ENCODE measurements around the gene RC3H1. TPM values are rescaled to one million over a fixed set of nuclear protein-coding genes. Genes with fewer than 3 reads are reported as not detected.

RC3H1 gene
- total and polyA plus RNA-seq, 10 of the 15 experiments (the other 5 are each of a cell fraction or from before 2014, with no cell fraction given): 1.4 to 33.9 (median 11.8) TPM

DNA sequence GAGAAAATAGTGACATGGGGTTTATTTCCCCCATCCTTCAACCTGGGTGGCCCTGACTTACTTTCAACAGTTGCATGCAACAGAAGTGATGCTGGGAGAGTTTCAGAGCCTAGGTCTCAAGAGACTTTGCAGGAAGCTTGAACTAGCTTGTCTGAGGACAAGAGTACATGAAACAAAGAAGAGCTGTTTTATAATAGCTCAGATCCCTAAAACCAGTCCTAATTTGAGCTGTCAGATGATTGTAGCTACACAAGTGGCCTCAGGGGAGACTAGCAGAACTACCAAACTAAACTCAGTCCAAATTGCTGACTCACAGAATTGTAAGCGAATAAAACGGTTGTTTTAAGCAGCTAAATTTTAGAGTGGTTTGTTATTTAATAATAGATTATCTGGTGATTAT lies 17.1 kb downstream of the RC3H1 start (continued):
- TF ChIP-seq, protein P1, sequence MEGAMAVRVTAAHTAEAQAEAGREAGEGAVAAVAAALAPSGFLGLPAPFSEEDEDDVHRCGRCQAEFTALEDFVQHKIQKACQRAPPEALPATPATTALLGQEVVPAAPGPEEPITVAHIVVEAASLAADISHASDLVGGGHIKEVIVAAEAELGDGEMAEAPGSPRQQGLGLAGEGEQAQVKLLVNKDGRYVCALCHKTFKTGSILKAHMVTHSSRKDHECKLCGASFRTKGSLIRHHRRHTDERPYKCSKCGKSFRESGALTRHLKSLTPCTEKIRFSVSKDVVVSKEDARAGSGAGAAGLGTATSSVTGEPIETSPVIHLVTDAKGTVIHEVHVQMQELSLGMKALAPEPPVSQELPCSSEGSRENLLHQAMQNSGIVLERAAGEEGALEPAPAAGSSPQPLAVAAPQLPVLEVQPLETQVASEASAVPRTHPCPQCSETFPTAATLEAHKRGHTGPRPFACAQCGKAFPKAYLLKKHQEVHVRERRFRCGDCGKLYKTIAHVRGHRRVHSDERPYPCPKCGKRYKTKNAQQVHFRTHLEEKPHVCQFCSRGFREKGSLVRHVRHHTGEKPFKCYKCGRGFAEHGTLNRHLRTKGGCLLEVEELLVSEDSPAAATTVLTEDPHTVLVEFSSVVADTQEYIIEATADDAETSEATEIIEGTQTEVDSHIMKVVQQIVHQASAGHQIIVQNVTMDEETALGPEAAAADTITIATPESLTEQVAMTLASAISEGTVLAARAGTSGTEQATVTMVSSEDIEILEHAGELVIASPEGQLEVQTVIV (IDR thresholded peaks at IDR 0.05; ENCODE audit: borderline replicate concordance, partially characterized antibody): no peak
- TF ChIP-seq NR2F1 (conservative IDR thresholded peaks at IDR 0.05) (no peak), SIN3A (IDR thresholded peaks at IDR 0.05; ENCODE audit: low read depth, low read length) (no peak), BMI1 (IDR thresholded peaks at IDR 0.05; ENCODE audit: borderline replicate concordance) (no peak), EZH2 (IDR thresholded peaks at IDR 0.05; ENCODE audit: borderline replicate concordance, control insufficient read depth, low read depth, low read length) (no peak), ZBED1 (IDR thresholded peaks at IDR 0.05; ENCODE audit: borderline replicate concordance) (0 out of 2 replicates have a peak, but pooled peaks have one; percentile 52), SRF (IDR thresholded peaks at IDR 0.05; ENCODE audit: low read depth in 2 of 2, low read length in 2 of 2) (no peak), NFXL1 (IDR thresholded peaks at IDR 0.05; ENCODE audit: borderline replicate concordance) (no peak), GATAD2B (conservative IDR thresholded peaks at IDR 0.05; ENCODE audit: low read depth) (no peak), CBX5 (IDR thresholded peaks at IDR 0.05; ENCODE audit: low read depth) (no peak), MYC (IDR thresholded peaks at IDR 0.05; ENCODE audit: insufficient read depth, insufficient read length, insufficient replicate concordance, low read length, severe bottlenecking) (no peak), KDM1A (IDR thresholded peaks at IDR 0.05; ENCODE audit: borderline replicate concordance) (no peak), SMARCA5 (IDR thresholded peaks at IDR 0.05) (no peak)
- TF ChIP-seq, protein P2, sequence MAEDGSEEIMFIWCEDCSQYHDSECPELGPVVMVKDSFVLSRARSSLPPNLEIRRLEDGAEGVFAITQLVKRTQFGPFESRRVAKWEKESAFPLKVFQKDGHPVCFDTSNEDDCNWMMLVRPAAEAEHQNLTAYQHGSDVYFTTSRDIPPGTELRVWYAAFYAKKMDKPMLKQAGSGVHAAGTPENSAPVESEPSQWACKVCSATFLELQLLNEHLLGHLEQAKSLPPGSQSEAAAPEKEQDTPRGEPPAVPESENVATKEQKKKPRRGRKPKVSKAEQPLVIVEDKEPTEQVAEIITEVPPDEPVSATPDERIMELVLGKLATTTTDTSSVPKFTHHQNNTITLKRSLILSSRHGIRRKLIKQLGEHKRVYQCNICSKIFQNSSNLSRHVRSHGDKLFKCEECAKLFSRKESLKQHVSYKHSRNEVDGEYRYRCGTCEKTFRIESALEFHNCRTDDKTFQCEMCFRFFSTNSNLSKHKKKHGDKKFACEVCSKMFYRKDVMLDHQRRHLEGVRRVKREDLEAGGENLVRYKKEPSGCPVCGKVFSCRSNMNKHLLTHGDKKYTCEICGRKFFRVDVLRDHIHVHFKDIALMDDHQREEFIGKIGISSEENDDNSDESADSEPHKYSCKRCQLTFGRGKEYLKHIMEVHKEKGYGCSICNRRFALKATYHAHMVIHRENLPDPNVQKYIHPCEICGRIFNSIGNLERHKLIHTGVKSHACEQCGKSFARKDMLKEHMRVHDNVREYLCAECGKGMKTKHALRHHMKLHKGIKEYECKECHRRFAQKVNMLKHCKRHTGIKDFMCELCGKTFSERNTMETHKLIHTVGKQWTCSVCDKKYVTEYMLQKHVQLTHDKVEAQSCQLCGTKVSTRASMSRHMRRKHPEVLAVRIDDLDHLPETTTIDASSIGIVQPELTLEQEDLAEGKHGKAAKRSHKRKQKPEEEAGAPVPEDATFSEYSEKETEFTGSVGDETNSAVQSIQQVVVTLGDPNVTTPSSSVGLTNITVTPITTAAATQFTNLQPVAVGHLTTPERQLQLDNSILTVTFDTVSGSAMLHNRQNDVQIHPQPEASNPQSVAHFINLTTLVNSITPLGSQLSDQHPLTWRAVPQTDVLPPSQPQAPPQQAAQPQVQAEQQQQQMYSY (CRISPR knock-in tag; IDR thresholded peaks at IDR 0.05): no peak
- TF ChIP-seq, protein P3, sequence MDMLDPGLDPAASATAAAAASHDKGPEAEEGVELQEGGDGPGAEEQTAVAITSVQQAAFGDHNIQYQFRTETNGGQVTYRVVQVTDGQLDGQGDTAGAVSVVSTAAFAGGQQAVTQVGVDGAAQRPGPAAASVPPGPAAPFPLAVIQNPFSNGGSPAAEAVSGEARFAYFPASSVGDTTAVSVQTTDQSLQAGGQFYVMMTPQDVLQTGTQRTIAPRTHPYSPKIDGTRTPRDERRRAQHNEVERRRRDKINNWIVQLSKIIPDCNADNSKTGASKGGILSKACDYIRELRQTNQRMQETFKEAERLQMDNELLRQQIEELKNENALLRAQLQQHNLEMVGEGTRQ (IDR thresholded peaks at IDR 0.05; ENCODE audit: borderline replicate concordance, low read depth, low read length): no peak
- TF ChIP-seq, protein P4, sequence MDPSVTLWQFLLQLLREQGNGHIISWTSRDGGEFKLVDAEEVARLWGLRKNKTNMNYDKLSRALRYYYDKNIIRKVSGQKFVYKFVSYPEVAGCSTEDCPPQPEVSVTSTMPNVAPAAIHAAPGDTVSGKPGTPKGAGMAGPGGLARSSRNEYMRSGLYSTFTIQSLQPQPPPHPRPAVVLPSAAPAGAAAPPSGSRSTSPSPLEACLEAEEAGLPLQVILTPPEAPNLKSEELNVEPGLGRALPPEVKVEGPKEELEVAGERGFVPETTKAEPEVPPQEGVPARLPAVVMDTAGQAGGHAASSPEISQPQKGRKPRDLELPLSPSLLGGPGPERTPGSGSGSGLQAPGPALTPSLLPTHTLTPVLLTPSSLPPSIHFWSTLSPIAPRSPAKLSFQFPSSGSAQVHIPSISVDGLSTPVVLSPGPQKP (IDR thresholded peaks at IDR 0.05; ENCODE audit: low read depth, low read length): no peak
- TF ChIP-seq, protein P5, sequence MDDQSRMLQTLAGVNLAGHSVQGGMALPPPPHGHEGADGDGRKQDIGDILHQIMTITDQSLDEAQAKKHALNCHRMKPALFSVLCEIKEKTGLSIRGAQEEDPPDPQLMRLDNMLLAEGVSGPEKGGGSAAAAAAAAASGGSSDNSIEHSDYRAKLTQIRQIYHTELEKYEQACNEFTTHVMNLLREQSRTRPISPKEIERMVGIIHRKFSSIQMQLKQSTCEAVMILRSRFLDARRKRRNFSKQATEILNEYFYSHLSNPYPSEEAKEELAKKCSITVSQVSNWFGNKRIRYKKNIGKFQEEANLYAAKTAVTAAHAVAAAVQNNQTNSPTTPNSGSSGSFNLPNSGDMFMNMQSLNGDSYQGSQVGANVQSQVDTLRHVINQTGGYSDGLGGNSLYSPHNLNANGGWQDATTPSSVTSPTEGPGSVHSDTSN (IDR thresholded peaks at IDR 0.05; ENCODE audit: insufficient replicate concordance, low read depth, low read length): no peak
- TF ChIP-seq, protein P6, sequence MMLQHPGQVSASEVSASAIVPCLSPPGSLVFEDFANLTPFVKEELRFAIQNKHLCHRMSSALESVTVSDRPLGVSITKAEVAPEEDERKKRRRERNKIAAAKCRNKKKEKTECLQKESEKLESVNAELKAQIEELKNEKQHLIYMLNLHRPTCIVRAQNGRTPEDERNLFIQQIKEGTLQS (IDR thresholded peaks at IDR 0.05; ENCODE audit: borderline replicate concordance, extremely low read depth, low read depth, low read length): no peak
- TF ChIP-seq, protein P7, sequence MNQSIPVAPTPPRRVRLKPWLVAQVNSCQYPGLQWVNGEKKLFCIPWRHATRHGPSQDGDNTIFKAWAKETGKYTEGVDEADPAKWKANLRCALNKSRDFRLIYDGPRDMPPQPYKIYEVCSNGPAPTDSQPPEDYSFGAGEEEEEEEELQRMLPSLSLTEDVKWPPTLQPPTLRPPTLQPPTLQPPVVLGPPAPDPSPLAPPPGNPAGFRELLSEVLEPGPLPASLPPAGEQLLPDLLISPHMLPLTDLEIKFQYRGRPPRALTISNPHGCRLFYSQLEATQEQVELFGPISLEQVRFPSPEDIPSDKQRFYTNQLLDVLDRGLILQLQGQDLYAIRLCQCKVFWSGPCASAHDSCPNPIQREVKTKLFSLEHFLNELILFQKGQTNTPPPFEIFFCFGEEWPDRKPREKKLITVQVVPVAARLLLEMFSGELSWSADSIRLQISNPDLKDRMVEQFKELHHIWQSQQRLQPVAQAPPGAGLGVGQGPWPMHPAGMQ (IDR thresholded peaks at IDR 0.05; ENCODE audit: borderline replicate concordance): no peak
